ENCODE measurements around the gene PARVA.

The PARVA gene

GRCh38 chr11:12376259-12377081 lies 901 bp upstream of the PARVA start:
- DNase-seq (ENCODE audit: low spot score), result no peak

- peak; percentile 53 for DNase-seq (ENCODE audit: low spot score)
Measured at GRCh38 chr11:12377824-12378593, 638 bp downstream of the PARVA start.

- DNase-seq (ENCODE audit: low spot score), result no peak
Measured at GRCh38 chr11:12380565-12381325, 3.4 kb downstream of the PARVA start.

GRCh38 chr11:12381875-12382274 lies 4.5 kb downstream of the PARVA start:
- DNase-seq (ENCODE audit: low spot score), result no peak

GRCh38 chr11:12382451-12382850 lies 5.1 kb downstream of the PARVA start:
- DNase-seq (ENCODE audit: low spot score), result no peak

- no peak for DNase-seq (ENCODE audit: low spot score)
Measured at GRCh38 chr11:12386309-12386708, 8.9 kb downstream of the PARVA start.

- no peak for DNase-seq (ENCODE audit: low spot score)
Measured at GRCh38 chr11:12386745-12387144, 9.4 kb downstream of the PARVA start.

- DNase-seq (ENCODE audit: low spot score), result no peak
Measured at GRCh38 chr11:12388173-12388572, 10.8 kb downstream of the PARVA start.

GRCh38 chr11:12388939-12389670 lies 11.7 kb downstream of the PARVA start:
- no peak for DNase-seq (ENCODE audit: low spot score)

- DNase-seq (ENCODE audit: low spot score), result no peak
Measured at GRCh38 chr11:12389676-12390657, 12.6 kb downstream of the PARVA start.

- DNase-seq (ENCODE audit: low spot score), result no peak
Measured at GRCh38 chr11:12390687-12391110, 13.3 kb downstream of the PARVA start.

GRCh38 chr11:12392672-12393071 lies 15.3 kb downstream of the PARVA start:
- no peak for DNase-seq (ENCODE audit: low spot score)

GRCh38 chr11:12393691-12394090 lies 16.3 kb downstream of the PARVA start:
- no peak for DNase-seq (ENCODE audit: low spot score)

- no peak for DNase-seq (ENCODE audit: low spot score)
Measured at GRCh38 chr11:12394601-12395000, 17.2 kb downstream of the PARVA start.

- DNase-seq (ENCODE audit: low spot score), result no peak
Measured at GRCh38 chr11:12395333-12395732, 18.0 kb downstream of the PARVA start.

- no peak for DNase-seq (ENCODE audit: low spot score)
Measured at GRCh38 chr11:12397931-12398334, 20.6 kb downstream of the PARVA start.

- no peak for DNase-seq (ENCODE audit: low spot score)
Measured at GRCh38 chr11:12399355-12399754, 22.0 kb downstream of the PARVA start.

GRCh38 chr11:12402025-12402424 lies 24.7 kb downstream of the PARVA start:
- DNase-seq (ENCODE audit: low spot score), result no peak

GRCh38 chr11:12402691-12403120 lies 25.3 kb downstream of the PARVA start:
- no peak for DNase-seq (ENCODE audit: low spot score)
